AG04450 (cell line): ENCODE measurements around the gene GET3. TPM values are rescaled to one million over a fixed set of nuclear protein-coding genes. Genes with fewer than 3 reads are reported as not detected.

ENCODE experiments used
- polyA plus RNA-seq: library from polyadenylated mRNA; depleted of rRNA; stranded (reverse); fragments of >200 nt; gene quantifications from 2 replicates; pipeline ENCODE4 v1.2.3, GENCODE V29; 2011; rRNA removed
- small RNA-seq: library from RNA; depleted of rRNA; stranded (forward); fragments of <200 nt; gene quantifications from one replicate; pipeline ENCODE3, GENCODE V24; 2012; ENCODE audit warnings: low read depth; ENCODE audit not compliant: insufficient read length

GET3 gene
- polyA plus RNA-seq, 1 experiment = 114 TPM

Small RNA genes lying within 50 kb of the gene (small RNA-seq; reads per million reads assigned to genes)
- not detected for gene MIR5684
- gene SNORD41 = not detected

Other genes with a start within 250 kb of the GET3 start
- 3.3 and 4.6 TPM in 2 replicates for gene ZNF564, start 186.0 kb upstream of the GET3 start, polyA plus RNA-seq
- 3.7 and 4.3 TPM in 2 replicates for gene ZNF490, start 126.7 kb upstream of the GET3 start, polyA plus RNA-seq
- 13.1 and 15.8 TPM in 2 replicates for gene ZNF791, start 126.6 kb upstream of the GET3 start, polyA plus RNA-seq
- 30.9 and 39.5 TPM in 2 replicates for gene MAN2B1, start 70.8 kb upstream of the GET3 start, polyA plus RNA-seq
- gene WDR83, start 70.7 kb upstream of the GET3 start, polyA plus RNA-seq = 5.3 and 6.5 TPM in 2 replicates
- gene DHPS, start 55.6 kb upstream of the GET3 start, polyA plus RNA-seq = 53.4 and 59.1 TPM in 2 replicates
- not detected in 2 replicates for gene GNG14, start 49.5 kb upstream of the GET3 start, polyA plus RNA-seq
- gene FBXW9, start 40.9 kb upstream of the GET3 start, polyA plus RNA-seq = 4.8 and 7.2 TPM in 2 replicates
- gene TNPO2, start 13.6 kb upstream of the GET3 start, polyA plus RNA-seq = 47.3 and 58.8 TPM in 2 replicates
- 147 and 161 TPM in 2 replicates for gene TRIR, start 2.8 kb upstream of the GET3 start, polyA plus RNA-seq
- not detected in 2 replicates for gene BEST2, start 14.3 kb downstream of the GET3 start, polyA plus RNA-seq
- 5.5 and 6.4 TPM in 2 replicates for gene HOOK2, start 38.1 kb downstream of the GET3 start, polyA plus RNA-seq
- 24.1 and 44.3 TPM in 2 replicates for gene JUNB, start 54.0 kb downstream of the GET3 start, polyA plus RNA-seq
- 187 and 237 TPM in 2 replicates for gene PRDX2, start 64.3 kb downstream of the GET3 start, polyA plus RNA-seq
- 1.6 and 2.4 TPM in 2 replicates for gene THSD8, start 64.6 kb downstream of the GET3 start, polyA plus RNA-seq
- 11.6 and 11.7 TPM in 2 replicates for gene RNASEH2A, start 69.1 kb downstream of the GET3 start, polyA plus RNA-seq
- gene RTBDN, start 97.1 kb downstream of the GET3 start, polyA plus RNA-seq = not detected in 2 replicates
- 0.47 and 0.52 TPM in 2 replicates for gene MAST1, start 101.0 kb downstream of the GET3 start, polyA plus RNA-seq
- gene DNASE2, start 144.0 kb downstream of the GET3 start, polyA plus RNA-seq = 28.9 and 39.5 TPM in 2 replicates
- gene KLF1, start 149.7 kb downstream of the GET3 start, polyA plus RNA-seq = not detected in 2 replicates
- 11.4 and 14.0 TPM in 2 replicates for gene GCDH, start 153.7 kb downstream of the GET3 start, polyA plus RNA-seq
- not detected in 2 replicates for gene SYCE2, start 181.8 kb downstream of the GET3 start, polyA plus RNA-seq
- gene FARSA, start 196.2 kb downstream of the GET3 start, polyA plus RNA-seq = 13.5 and 23.0 TPM in 2 replicates
- gene CALR, start 201.1 kb downstream of the GET3 start, polyA plus RNA-seq = 1,597 and 1,650 TPM in 2 replicates
- 36.2 and 41.4 TPM in 2 replicates for gene RAD23A, start 208.4 kb downstream of the GET3 start, polyA plus RNA-seq
- gene GADD45GIP1, start 219.7 kb downstream of the GET3 start, polyA plus RNA-seq = 31.6 and 35.1 TPM in 2 replicates
- gene DAND5, start 232.1 kb downstream of the GET3 start, polyA plus RNA-seq = not detected in 2 replicates